ENCODE results near the gene BMF.

BMF gene

GRCh38 chr15:40065166-40065565, 43.5 kb downstream of the BMF start:
- peak; percentile 56 for DNase-seq

DNA sequence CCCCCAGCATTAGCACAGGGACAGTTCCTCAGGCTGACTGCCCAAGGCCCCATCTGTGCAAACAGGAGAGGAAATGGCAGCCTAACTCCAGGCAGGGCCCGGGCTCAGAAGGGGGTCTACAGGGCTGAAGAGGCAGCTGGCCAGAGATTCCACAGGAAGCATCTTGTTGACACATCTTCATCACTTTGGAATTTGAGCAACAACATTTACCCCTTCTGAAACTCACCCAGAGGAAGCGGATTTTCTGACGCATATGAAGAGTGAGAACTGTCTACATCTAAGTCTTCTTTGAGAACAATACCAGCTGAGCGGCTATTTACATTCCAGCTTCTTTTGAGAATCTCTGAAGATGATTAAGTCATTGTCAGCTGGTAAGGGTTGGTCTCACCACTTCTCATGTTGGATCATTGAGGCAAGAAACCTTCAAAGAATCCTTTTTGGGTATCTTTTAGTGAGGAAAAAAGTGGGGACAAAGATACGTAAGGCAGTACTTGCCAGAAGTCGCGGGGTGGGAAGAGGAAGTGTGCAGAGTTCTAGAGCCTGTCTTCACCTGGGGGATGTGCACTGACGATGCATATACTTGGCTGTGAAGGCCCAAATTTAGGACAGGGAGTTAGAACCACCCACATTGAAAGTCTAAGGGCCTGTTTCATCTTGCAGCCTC, 44.3 kb downstream of the BMF start:
- DNase-seq = no peak

DNA sequence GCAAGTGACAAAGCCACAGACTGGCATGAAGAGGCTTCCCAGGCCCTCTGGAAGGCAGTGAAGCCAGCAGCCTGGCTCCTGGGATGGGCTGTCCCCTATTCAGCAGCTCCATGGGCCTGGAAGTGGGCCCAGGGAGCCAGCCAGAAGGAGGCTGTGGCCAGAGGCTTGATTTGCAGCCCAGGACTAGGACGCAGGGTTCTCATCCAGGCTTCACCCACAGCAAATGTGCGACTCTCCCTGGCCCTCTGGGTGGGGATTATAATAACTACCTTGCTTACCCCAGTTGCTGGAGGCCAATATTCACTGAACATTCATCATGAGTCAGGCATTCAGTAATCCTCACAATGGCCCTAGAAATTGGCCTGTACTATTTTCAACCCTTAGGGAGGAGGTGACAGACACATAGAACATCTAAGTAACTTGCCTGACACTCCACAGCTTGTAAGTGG, 45.1 kb downstream of the BMF start:
- no peak for DNase-seq

DNA sequence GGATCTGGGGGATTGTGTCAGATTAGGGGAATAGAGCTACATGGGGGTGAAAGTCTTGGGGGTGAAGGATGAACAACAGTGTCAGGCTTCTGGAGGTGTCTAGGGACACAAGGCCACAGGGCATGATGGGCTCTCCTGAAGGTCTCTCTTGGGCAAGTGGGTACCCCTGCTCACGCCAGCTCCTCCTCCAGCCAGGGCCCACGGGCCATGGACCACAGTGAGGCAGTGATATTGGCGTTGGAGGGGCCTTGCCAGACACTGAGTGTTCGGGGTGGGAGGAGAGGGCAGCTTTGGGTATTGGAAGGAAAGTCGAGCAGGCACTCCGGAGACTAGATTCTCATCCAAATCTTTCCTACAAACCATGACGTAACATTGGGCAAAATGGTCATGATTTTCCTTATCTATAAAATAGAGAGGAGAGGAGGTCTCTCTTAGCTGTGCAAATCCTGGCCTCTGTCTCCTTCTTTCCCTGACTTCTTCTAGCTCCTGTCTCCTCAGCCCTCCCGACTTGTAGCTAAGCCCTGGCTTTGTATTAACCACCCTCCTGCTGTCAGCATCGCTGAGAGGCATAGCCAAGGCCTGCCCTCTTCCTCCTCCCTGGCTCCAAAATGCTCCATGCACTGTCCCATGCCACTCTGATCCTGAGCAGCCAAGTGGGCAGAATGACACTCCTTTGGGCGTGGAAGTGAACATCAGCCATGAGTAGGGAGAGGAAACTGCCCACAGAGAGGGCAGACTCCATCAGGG, 45.7 kb downstream of the BMF start:
- no peak for DNase-seq

DNA sequence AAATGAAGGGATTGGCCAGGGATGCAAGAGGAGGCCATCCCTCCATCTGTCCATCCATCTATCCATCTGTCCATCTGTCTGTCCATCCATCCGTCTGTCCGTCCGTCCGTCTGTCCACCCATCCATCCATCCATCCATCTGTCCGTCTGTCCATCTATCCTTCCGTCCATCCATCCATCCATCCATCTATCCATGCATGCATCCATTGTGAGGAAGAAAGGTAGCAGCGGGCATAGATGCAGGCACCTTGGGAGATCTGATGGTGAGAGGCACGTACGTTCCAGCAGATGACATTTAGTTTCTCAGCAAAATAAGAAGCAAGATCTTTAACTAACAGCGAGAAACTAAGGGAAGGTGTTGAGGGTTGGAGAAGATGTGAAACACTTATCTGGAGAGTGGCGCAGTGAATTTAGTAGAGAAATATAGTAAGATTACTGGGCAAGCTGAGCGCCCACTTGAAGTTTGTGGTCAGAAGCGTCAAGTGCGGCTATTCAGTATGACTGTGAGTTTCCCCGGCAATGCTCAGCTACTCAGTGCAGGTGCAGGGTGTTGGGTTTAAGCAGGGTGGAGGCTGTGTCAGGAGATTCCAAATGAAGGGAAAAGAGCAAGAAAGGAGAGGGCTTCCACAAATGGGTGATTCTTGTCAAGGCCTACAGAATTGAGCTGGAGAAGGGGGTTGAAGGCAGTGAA, 47.3 kb downstream of the BMF start:
- no peak for DNase-seq

GRCh38 chr15:40060236-40060961, 48.3 kb downstream of the BMF start:
- no peak for DNase-seq

DNA sequence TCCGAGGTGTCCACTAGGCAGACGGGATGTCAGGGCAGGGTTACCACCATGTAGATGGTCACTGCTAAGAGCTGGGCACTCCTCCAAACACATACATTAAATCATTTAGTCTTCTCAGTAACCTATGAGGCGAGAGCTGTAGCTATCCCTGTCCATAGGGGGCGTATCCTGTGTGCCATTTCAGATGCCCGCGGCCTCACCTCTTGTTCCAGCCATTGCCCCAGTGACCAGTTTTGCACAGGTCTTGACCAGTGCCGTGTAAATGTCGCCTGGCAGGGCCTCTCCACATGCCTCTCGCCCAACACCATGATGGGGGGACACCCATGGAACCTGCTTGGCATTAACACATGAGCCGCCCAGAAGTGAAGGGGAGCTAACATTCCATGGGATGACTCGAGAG, 48.9 kb downstream of the BMF start:
- no peak for DNase-seq

DNA sequence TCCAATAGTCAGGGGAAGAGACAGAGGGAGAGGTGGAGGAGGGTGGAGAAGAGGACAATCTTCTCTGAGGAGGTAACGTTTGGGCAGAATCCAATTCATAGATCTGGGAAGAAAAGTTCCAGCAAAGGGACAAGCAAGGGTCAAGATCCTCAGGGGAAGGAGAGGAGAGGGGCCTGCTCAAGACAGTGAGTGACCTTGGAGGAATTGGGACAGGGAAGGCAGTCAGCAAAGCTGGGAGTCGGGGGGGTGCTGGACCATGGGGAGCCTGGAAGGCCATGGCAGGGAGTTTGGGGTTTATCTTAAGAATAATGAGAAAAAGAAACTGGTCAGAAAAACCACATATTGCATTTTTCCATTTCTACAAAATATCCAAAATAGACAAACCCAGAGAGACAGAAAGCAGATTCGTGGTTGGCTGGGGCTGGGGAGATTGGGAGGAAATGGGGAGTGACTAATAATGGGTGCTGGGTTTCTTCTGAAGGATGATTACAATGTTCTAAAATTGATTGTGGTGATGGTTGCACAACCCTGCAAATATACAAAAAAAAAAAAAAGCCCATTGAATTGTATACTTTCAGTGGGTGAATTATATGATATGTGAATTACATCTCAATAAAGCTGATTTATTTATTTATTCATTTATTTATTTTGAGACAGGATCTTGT, 50.1 kb downstream of the BMF start:
- DNase-seq = no peak

DNA sequence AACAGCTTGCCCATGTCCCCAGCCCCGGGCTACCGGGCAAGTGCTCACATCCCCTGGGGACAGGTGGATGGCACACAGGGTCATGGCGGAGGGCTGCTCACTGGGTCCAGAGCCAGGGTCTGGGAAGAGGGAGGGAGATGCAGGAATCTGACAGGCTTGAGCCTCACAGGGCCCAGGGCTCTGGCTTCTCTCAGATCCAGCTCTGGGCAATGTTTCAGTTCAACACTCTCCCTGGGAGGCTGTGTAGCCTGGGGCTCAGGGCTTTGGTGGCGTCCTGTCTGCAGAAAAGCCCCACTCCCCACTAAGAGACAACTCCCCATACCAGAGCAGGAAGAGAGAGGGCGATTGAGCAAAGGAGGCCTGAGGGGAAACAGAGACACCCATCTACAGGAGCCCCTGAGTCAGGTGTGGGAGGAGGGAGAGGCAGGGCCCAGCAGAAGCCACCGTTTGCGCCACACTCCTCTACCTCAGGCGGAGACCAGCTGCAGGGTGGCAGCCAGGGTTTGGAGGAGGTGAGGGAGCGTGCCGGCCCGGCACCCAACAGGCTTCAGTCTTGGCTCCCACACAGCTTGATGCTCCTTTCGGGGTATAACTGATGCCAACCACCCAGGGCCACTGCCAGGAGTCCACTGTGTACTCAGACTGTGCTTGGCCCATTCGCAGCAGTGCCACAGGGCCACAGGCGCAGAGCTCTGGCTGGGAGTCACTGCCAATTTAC, 52.9 kb downstream of the BMF start:
- DNase-seq = no peak

DNA sequence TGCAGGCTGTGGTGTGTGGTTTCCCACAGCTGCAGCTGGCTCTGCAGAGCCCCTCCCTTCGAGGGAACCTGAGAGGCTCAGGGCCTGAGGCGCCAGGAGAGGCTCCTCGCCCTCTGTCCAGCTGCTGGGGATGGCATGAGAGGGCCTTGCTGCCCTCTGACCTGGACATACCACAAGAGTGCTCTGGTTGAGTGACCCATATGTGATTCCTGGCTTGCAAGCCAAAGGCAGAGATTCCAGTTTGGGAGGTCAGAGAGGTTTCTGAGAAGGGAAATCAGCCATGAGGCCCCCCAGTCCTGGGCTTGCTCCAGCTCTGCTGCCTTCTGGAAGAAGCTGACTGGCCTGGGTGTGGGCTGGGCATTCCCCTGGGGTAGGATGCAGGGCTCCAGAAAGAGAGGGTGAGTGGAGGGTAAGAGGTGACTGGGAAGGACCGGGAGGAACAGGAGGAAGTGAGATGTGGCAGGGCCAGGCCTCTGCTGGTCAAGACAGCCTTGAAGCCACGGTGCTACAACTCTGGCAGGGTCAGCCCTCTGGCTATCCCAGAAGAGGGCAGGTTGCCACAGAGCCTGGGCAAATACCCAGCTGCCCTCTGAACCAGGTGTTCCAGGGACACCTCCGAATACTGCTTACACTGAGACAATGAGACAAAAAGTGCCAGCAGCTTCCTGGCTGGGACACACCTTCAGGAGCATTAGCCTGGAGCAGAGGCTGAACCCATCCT, 53.7 kb downstream of the BMF start:
- peak; percentile 90 for DNase-seq

- DNase-seq = peak; percentile 70
Observed at GRCh38 chr15:40054605-40054854, 54.1 kb downstream of the BMF start.

- no peak for DNase-seq
Observed at GRCh38 chr15:40053831-40054604, 54.7 kb downstream of the BMF start.

DNA sequence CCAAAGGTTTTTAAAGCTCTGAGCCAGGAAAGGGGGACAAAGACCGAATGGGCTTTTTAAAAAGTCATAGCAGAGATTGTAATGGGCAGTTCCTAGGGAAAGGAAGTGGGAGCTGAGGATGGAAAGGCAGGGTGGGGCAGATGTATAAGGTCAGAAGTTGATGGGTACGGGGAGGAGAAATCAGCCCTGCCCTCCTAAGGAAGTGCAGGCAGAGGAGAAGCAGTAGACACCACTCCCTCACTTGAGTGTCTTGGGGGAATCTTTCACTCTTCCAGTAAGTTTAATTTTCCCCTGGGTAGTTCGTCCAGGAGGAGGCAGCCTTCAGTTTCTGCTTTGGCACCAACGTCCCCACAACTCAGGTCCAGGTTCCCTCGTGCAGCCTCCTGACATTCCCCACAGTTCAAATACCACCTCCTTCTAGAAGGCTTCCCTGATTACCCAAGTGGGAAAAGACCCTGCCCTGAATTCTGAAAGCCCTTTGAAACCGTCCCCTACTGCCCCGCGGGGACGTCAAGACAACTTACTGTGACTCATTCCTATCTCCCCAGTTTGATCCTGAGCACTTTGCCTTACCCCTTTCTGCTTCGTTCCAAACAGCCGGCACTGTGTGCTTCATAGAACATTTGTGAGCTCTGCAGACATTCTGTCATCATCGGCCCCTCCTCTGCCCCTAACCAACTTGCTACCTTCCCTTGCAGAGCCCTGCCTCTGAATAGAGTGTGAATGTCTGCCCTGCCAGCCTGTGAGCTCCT, 55.4 kb downstream of the BMF start:
- DNase-seq = no peak

DNA sequence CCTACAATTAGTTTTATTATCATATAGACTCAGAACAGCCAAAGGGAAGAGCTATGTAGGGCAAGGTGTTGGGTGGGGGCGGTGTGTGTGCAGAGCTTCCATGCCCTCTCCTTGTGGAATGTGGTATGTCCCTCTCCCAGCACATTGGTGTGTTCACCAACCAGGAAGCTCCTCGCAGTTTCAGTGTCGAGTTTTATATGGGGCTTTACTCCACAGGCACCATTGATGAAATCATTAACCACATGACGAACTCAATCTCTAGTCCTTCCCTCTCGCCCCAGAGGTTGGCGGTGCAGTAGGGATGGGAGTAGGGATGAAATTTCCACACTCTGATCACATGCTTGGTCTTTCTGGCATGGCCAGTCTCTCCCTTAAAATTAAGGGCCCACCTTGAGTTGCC, 56.1 kb downstream of the BMF start:
- no peak for DNase-seq

DNA sequence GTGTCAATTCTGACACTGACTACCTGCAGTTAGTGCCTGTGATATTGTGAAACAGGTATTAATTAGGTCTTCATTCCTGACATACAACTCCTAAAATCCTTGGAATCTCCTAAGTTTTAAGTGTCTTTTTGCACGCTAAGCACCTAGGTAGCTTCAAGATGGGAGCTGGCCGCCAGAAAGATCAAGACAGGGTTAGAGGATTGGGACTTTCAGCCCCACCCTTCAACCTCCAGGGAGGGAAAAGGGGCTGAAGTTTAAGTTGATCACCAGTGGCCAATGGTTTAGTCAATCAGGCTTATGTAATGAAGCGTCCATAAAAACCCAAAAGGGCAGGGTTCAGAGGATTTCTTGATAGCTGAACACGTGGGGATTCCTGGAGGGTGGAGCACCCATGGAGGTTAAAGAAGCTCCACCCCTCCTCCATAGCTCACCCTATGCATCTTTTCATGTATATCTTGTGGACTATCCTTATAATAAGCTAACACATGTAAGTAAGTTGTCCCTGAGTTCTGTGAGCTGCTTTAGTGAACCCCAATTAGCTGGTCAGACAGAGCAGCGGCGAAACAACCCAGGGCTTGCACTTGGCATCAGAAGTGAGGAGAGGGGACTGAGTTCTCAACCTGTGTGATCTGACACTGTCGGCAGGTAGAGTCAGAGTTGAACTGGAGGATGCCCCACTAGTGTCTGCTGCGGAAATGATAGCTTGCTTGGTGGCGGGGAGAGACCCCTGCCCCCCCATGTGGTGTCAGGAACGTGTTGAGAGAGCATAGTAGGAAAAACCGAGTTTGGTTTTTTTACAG, 56.9 kb downstream of the BMF start:
- DNase-seq = no peak

DNA sequence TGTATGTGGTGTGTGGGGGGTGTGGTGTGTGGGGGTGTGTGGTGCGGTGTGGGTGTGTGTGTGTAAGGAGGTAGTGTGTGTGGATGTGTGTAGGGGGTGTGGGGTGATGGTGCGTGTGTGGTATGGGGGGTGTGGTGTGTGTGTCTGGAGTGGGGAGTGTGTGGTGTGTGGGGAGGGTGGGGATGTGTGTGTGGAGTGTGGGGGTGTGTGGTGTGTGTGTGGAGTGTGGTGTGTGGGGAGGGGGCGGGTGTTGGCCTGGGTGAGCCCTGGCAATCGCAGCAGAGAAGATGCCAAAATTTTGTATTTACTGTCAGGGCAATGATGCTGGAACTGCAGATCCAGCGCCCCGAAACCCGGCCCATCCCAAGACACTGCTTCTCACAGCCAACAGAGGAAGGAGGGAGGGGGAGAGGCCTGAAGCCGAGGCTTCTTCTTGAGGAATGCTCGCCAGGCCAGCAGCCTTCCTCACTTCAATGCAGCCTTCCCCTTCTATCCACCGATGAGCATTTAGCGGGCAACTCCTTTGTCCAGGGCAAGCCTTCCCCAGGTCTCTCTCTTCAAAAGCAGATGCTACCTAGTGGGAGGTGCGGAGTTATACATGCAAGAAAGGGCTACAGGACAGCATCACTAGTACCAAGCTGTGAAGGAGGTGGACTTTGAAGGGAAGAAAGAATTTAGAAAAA, 57.8 kb downstream of the BMF start:
- DNase-seq = peak; percentile 37

DNA sequence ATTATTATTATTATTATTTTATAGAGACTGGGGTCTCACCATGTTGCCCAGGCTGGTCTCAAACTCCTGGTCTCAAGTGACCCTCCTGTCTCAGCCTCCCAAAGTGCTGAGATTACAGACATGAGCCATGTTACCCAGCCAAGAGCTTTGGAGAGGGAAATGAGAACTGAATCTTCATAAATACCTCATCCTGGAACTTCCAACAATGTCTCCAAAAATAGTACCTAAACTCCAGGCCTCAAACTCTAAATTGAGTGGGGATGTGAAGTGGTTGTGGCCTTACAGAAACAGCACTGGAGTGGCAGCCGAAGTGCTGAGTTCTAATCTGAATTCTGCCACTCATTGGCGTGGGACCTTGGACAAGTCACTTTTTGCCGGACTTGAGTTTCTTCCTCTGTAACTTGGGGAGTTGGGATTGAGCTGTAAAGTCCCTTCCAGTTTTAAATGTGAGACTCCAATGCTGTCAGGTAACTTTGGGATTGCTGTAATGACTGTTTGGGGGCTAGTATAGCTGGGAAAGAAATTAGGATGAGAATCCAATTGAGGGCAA, 59.7 kb downstream of the BMF start:
- DNase-seq = no peak

DNA sequence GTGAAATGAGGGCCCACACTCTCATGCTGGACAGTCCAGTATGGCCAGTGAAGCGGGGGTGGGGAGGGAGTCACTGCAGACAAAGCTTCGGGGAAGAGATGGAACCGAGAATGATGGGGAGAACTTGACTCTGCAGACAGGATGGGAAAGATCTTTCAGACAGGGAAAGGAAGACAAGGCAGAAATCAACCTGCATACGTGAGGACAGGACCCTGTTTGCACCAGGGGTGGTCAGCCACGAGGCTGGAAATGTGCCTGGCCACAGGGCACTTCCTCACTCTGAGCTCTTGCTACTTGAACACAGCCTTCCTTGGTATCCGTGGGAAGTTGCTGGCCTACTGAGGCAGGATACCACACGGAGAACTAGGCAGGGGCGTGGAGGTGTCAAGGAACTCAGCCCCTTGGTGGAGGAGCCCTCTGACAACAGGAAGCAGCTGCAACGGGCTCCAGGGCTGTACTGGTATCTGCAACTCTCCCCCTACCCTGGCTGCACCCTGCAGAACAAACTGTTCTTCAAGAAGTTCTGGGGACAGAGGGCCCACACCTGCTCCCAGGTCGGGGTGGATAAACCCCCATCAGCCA, 60.4 kb downstream of the BMF start:
- no peak for DNase-seq
